Caki2 (cell line): Measurements from ENCODE around the gene COPS4. TPM values are rescaled to one million over a fixed set of nuclear protein-coding genes. Genes with fewer than 3 reads are reported as not detected.
"Not testable (repeated sequence)": the region's sequence is repeated elsewhere in the genome, so short reads cannot be mapped to it uniquely, and the experiment has no call there.

Source experiments
- DNase-seq: peaks from one replicate; pipeline ENCODE4 v3.0.0-alpha.2; 2015; ENCODE audit warnings: low read depth
- in situ Hi-C: cut with HindIII; loops from 2 replicates; pipeline ENCODE4 v1.10.0; 2016; ENCODE audit warnings: low sequenced_read_pairs, low pct_unique_long_range_greater_than_20kb, mixed read lengths
- total RNA-seq: library from RNA; depleted of rRNA; stranded (reverse); fragments of >200 nt; shearing (Covaris generic); gene quantifications from 2 replicates; pipeline ENCODE4 v1.2.3, GENCODE V29; 2014; ENCODE audit warnings: low replicate concordance

COPS4 gene
- total RNA-seq, 1 experiment from 2014 or later = 53.5 TPM

GRCh38 chr4:83019794-83020494 is 15.0 kb upstream of the COPS4 start:
- in situ Hi-C loops = no loop called here
- DNase-seq = no peak

- in situ Hi-C loops = no loop called here
- DNase-seq = no peak
These were observed 12.1 kb upstream of the COPS4 start for GRCh38 chr4:83022724-83023450.

GRCh38 chr4:83023599-83023998 is 11.4 kb upstream of the COPS4 start:
- in situ Hi-C loops, DNase-seq: not testable (repeated sequence)

GRCh38 chr4:83024233-83024632 is 10.8 kb upstream of the COPS4 start:
- in situ Hi-C loops = no loop called here
- no peak for DNase-seq

GRCh38 chr4:83025563-83025962 is 9.4 kb upstream of the COPS4 start:
- in situ Hi-C loops = no loop called here
- DNase-seq = no peak

GRCh38 chr4:83028976-83029375 is 6.0 kb upstream of the COPS4 start:
- in situ Hi-C loops = no loop called here
- DNase-seq = no peak

- in situ Hi-C loops = no loop called here
- DNase-seq = no peak
These were observed 5.3 kb upstream of the COPS4 start for GRCh38 chr4:83029688-83030087.

GRCh38 chr4:83036991-83037665 is 2.1 kb downstream of the COPS4 start:
- in situ Hi-C loops = no loop called here

GRCh38 chr4:83040269-83040668 is 5.3 kb downstream of the COPS4 start:
- DNase-seq = no peak
- in situ Hi-C loops = no loop called here

More at GRCh38 chr4:83036991-83037665, 2.1 kb downstream of the COPS4 start:
- DNase-seq = no peak

GRCh38 chr4:83043157-83043556 is 8.2 kb downstream of the COPS4 start:
- in situ Hi-C loops, DNase-seq: not testable (repeated sequence)

- DNase-seq = no peak
- in situ Hi-C loops = no loop called here
These were observed 8.9 kb downstream of the COPS4 start for GRCh38 chr4:83043801-83044407.

- in situ Hi-C loops = no loop called here
These were observed 11.9 kb downstream of the COPS4 start for GRCh38 chr4:83046693-83047473.

GRCh38 chr4:83048781-83049180 is 13.8 kb downstream of the COPS4 start:
- DNase-seq, in situ Hi-C loops: not testable (repeated sequence)

More at GRCh38 chr4:83046693-83047473, 11.9 kb downstream of the COPS4 start:
- DNase-seq = no peak

- DNase-seq = no peak
- in situ Hi-C loops = no loop called here
These were observed 19.9 kb downstream of the COPS4 start for GRCh38 chr4:83054928-83055327.

- DNase-seq = no peak
- in situ Hi-C loops = no loop called here
These were observed 27.8 kb downstream of the COPS4 start for GRCh38 chr4:83062739-83063138.

- in situ Hi-C loops = no loop called here
These were observed 30.3 kb downstream of the COPS4 start for GRCh38 chr4:83065266-83065665.

GRCh38 chr4:83067058-83067639 is 32.2 kb downstream of the COPS4 start:
- peak; percentile 35 for DNase-seq
- in situ Hi-C loops = no loop called here

More at GRCh38 chr4:83065266-83065665, 30.3 kb downstream of the COPS4 start:
- no peak for DNase-seq

GRCh38 chr4:83071116-83071515 is 36.1 kb downstream of the COPS4 start:
- in situ Hi-C loops = no loop called here
- no peak for DNase-seq
